Prostate gland (tissue), 2 donors: Measurements from ENCODE around the gene SLAMF1. TPM values are rescaled to one million over a fixed set of nuclear protein-coding genes. Genes with fewer than 3 reads are reported as not detected.

Experiments used
- DNase-seq: peaks from one replicate; pipeline ENCODE4 v3.0.0-alpha.2; 2019; ENCODE audit warnings: low spot score
- H3K27ac ChIP-seq, 2 donors: fragments of 200-600 bp; sonication (generic); 2 replicates each; pipeline ENCODE4 v1.5.1; 2017 to 2019
- H3K27me3 ChIP-seq: fragments of 200-600 bp; sonication (generic); replicated peaks from 2 replicates; pipeline ENCODE4 v1.5.1; 2019; ENCODE audit not compliant: insufficient read depth
- H3K36me3 ChIP-seq, 2 donors: fragments of 200-600 bp; sonication (generic); 1 replicate in 1 of 2; 2 replicates in 1 of 2; pipeline versions ENCODE4 v1.5.1 to v1.8.1; 2017 to 2019
- H3K4me1 ChIP-seq: fragments of 200-600 bp; sonication (generic); replicated peaks from 2 replicates; pipeline ENCODE4 v1.5.1; 2019
- H3K4me3 ChIP-seq, 2 donors: fragments of 200-600 bp; sonication (generic); 2 replicates each; pipeline ENCODE4 v1.5.1; 2017 to 2019
- H3K9me3 ChIP-seq: fragments of 200-600 bp; sonication (generic); 2 replicates; pipeline ENCODE4 v1.5.1; 2017
- POLR2A ChIP-seq: fragments of 450-650 bp; IDR thresholded peaks from one replicate; pipeline ENCODE4 v1.6.1; 2016; ENCODE audit warnings: antibody characterized with exemption, mild to moderate bottlenecking
- POLR2AphosphoS5 ChIP-seq: sonication (generic); formaldehyde crosslinking; IDR thresholded peaks from one replicate; pipeline ENCODE4 v1.6.1; 2017; ENCODE audit warnings: antibody characterized with exemption
- WGBS: methylation state at CpG from one replicate; pipeline ENCODE4 v1.1.5; 2018; 5-methylcytosine and 5-hydroxymethylcytosine counted together
- intact Hi-C: fragments of 100-400 bp; cut with DNase I; formaldehyde crosslinking; loops from one replicate; pipeline ENCODE4 v1.14.2; 2022
- total RNA-seq, 2 donors: library from RNA; depleted of rRNA; stranded (reverse); fragments of >200 nt; gene quantifications; one replicate each; pipeline ENCODE4 v1.1.0, GENCODE V29; 2016
- TF ChIP-seq, protein P1 (sequence below), 4 experiments: fragments of 200-600 bp in 2 of 4; fragments of 450-650 bp in 2 of 4; sonication (generic) in 2 of 4; IDR thresholded peaks; 1 replicate in 3 of 4; 2 replicates in 1 of 4; pipeline ENCODE4 v1.5.1; 2016 to 2019; ENCODE audit warnings: antibody characterized with exemption in 4 of 4, mild to moderate bottlenecking in 2 of 4, moderate library complexity in 2 of 4

SLAMF1 gene
- total RNA-seq, 2 donors from 2014 or later, result 0.17 to 0.36 TPM

DNA sequence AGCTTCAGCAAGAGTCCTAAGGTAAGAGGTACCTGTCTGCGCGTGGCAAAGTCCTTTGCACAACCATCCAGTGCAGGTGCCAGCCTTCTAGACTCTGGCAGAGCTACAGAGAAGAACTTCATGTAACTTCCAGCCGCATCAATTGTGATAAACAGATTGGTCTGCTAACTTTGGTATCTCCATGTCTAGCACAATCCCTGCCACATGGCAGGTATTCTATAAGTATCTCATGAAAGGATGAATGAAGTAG lies 35.0 kb upstream of the SLAMF1 start:
- no peak overlapping the region for H3K4me3 ChIP-seq
- intact Hi-C loops, result no loop called here
- 94% methylated on average over 3 of the region's 3 CpGs for WGBS

DNA sequence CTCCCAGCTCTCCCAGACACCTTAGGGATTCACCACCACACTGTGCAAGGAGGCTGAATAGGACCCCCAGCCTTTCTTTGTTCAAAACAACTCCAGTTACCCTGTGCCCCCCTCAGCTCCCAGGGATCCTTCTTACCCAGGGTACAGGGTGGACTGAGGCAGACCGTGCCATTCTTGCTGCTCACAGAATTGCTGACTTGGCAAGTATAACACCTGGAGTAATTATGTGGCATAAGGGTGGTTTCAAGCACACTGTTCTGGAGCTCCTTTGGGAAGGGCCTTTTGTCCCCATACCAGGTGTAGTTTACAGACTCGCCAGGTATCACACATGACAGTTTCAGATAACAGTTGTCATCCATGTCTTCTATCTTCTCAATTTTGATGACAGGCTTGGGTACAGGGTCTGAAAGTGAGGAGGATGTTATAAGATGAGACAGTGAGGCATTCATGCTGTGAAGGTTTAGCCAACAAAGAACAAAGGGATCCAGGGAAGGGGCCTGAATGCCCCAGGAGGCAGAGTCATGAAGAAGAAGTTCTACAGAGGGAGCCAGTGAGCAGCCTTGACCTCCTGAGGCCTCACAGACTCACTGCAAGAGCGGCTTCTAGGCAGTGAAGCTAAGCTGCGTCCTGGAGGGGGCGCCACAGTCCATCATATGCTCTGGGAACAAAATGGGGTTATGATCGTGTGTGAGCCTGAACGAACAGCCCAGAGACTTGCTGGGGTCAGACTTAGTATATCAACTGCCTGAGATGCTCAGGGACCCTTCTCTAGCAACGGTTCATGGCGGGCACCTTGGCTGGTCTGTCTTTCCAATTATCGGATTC lies 34.4 kb upstream of the SLAMF1 start:
- no peak for DNase-seq
- TF ChIP-seq, protein P1, sequence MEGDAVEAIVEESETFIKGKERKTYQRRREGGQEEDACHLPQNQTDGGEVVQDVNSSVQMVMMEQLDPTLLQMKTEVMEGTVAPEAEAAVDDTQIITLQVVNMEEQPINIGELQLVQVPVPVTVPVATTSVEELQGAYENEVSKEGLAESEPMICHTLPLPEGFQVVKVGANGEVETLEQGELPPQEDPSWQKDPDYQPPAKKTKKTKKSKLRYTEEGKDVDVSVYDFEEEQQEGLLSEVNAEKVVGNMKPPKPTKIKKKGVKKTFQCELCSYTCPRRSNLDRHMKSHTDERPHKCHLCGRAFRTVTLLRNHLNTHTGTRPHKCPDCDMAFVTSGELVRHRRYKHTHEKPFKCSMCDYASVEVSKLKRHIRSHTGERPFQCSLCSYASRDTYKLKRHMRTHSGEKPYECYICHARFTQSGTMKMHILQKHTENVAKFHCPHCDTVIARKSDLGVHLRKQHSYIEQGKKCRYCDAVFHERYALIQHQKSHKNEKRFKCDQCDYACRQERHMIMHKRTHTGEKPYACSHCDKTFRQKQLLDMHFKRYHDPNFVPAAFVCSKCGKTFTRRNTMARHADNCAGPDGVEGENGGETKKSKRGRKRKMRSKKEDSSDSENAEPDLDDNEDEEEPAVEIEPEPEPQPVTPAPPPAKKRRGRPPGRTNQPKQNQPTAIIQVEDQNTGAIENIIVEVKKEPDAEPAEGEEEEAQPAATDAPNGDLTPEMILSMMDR (IDR thresholded peaks at IDR 0.05), result peak in 2 of 4 experiments; percentile 36 to 47
- TF ChIP-seq POLR2AphosphoS5, result no peak
- no peak overlapping the region for H3K27ac ChIP-seq
- WGBS, result 59% methylated on average over 10 of the region's 10 CpGs
- no peaks in the 10 kb centered on the region for H3K4me1 ChIP-seq
- intact Hi-C loops, result no loop called here
- H3K36me3 ChIP-seq, result no peaks in the 10 kb centered on the region
- H3K4me3 ChIP-seq, result no peak overlapping the region
- no peaks in the 10 kb centered on the region for H3K27me3 ChIP-seq
- H3K9me3 ChIP-seq, result no peaks in the 10 kb centered on the region

More for the DNA sequence above, 35.0 kb upstream of the SLAMF1 start:
- no peaks in the 10 kb centered on the region for H3K27me3 ChIP-seq
- no peak overlapping the region for H3K27ac ChIP-seq
- TF ChIP-seq, protein P1 (IDR thresholded peaks at IDR 0.05), result no peak
- TF ChIP-seq POLR2A (no peak), POLR2AphosphoS5 (no peak)
- H3K4me1 ChIP-seq, result no peaks in the 10 kb centered on the region
- no peak for DNase-seq
- no peaks in the 10 kb centered on the region for H3K9me3 ChIP-seq
- H3K36me3 ChIP-seq, result no peaks in the 10 kb centered on the region

DNA sequence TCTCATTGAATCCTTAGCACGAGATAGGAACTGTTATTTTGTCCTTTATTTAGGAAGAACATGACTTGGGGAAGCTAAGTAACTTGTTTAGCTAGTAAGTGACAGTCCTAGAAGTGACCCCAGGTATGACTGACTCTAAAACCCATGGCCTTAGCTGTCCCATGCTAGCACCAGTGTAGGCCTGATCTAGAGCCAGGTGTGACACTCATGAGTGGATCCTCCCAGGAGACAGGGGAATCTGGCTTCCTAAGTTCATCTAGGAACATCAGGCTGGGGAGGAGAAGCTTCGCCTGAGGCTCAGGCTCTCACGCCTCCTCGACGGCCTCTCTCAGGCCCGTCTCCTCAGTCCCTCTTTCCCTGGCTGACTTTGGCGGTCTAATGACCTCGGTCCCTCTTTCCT lies 33.6 kb upstream of the SLAMF1 start:
- no peaks in the 10 kb centered on the region for H3K27me3 ChIP-seq
- no peak overlapping the region for H3K27ac ChIP-seq
- WGBS, result 94% methylated on average over 8 of the region's 8 CpGs
- TF ChIP-seq POLR2A (no peak), POLR2AphosphoS5 (no peak)
- TF ChIP-seq, protein P1 (IDR thresholded peaks at IDR 0.05), result no peak
- intact Hi-C loops, result no loop called here
- H3K4me1 ChIP-seq, result no peaks in the 10 kb centered on the region
- DNase-seq, result no peak
- no peaks in the 10 kb centered on the region for H3K9me3 ChIP-seq
- H3K4me3 ChIP-seq, result no peak overlapping the region
- no peaks in the 10 kb centered on the region for H3K36me3 ChIP-seq

DNA sequence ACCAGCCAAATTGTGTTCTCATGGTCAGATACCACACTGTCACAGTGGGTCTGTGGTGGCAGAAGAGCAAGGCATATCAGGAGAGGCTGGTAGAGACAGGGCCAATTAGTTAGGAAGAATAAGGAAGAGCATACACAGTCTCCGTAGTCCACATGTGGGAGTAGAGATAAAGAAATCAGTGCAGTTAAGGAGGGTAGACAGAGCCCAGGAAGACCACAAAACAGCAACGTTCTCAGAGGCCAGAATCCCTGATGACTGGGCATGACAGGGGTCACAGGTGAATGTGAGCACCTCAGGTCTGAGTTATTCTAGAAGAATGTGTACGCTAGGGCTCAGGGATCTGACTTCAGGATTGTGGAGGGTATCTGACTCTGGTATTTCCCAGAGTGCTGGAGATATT lies 33.0 kb upstream of the SLAMF1 start:
- WGBS, result 70% methylated on average over 3 of the region's 3 CpGs
- TF ChIP-seq, protein P1 (IDR thresholded peaks at IDR 0.05), result no peak
- TF ChIP-seq POLR2A (no peak), POLR2AphosphoS5 (no peak)
- Histone ChIP-seq H3K36me3 (no peaks in the 10 kb centered on the region), H3K27me3 (no peaks in the 10 kb centered on the region), H3K27ac (no peak overlapping the region), H3K9me3 (no peaks in the 10 kb centered on the region), H3K4me3 (no peak overlapping the region), H3K4me1 (no peaks in the 10 kb centered on the region)
- DNase-seq, result no peak
- intact Hi-C loops, result no loop called here

DNA sequence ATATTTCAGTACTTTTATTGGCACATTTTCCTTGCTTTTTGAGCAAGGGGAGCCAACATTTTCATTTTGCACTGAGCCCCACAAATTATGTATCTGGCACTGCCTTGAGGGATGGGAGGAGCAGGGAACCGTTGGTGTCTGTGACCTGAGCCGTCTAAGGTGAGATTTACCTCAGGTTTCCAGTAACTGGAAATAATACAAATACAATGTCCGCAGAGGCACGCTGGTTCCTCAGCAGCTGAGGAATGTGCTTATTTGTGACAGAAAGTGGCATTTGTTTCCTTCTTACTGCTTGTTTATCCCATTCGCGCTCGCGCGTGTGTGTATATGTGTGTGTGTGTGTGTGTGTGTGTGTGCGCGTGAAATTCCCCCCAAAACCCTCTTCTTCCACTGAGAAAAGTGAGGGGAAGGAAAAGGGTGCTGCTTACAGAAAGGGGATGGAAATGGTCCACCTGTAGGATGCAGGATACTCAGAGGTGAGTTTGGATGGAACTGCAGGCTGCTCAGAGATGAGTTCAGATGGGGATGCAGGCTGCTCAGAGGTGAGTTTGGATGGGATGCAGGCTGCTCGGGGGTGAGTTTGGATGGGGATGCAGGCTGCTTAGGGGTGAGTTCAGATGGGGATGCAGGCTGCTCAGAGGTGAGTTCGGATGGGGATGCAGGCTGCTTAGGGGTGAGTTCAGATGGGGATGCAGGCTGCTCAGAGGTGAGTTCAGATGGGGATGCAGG lies 30.2 kb upstream of the SLAMF1 start:
- no peak for DNase-seq
- no peaks in the 10 kb centered on the region for H3K36me3 ChIP-seq
- H3K4me1 ChIP-seq, result no peaks in the 10 kb centered on the region
- TF ChIP-seq POLR2A, result no peak
- TF ChIP-seq POLR2AphosphoS5, result no peak
- TF ChIP-seq, protein P1 (IDR thresholded peaks at IDR 0.05), result no peak
- WGBS, result 70% methylated on average over 13 of the region's 13 CpGs
- no peaks in the 10 kb centered on the region for H3K9me3 ChIP-seq
- H3K27me3 ChIP-seq, result no peaks in the 10 kb centered on the region
- intact Hi-C loops, result no loop called here
- no peak overlapping the region for H3K27ac ChIP-seq
- H3K4me3 ChIP-seq, result no peak overlapping the region
